GM23338 (cell line): Measurements from ENCODE around the gene GP5. TPM values are rescaled to one million over a fixed set of nuclear protein-coding genes. Genes with fewer than 3 reads are reported as not detected.

ENCODE experiments used
- ATAC-seq: fragments of 200-7000 bp; cut with Tn5 transposase; 3 replicates; pipeline ENCODE4 v1.9.1; 2020
- DNase-seq: peaks from one replicate; pipeline ENCODE4 v3.0.0-alpha.2; 2015; ENCODE audit warnings: low spot score
- H2AFZ ChIP-seq: fragments of 200-600 bp; sonication (generic); 2 replicates; pipeline ENCODE4 v1.8.0; 2016; ENCODE audit warnings: antibody characterized with exemption, mild to moderate bottlenecking, moderate library complexity
- H3F3A ChIP-seq: fragments of 200-600 bp; sonication (generic); replicated peaks from 2 replicates; pipeline ENCODE4 v1.8.0; 2017; ENCODE audit warnings: antibody characterized with exemption, mixed run types, low read depth
- H3K27ac ChIP-seq: fragments of 200-600 bp; sonication (generic); 2 replicates; pipeline ENCODE4 v1.6.1; 2016; ENCODE audit warnings: low read depth
- H3K27me3 ChIP-seq: fragments of 200-600 bp; sonication (generic); 2 replicates; pipeline ENCODE4 v1.8.0; 2016; ENCODE audit warnings: mild to moderate bottlenecking, mixed run types, moderate library complexity; ENCODE audit not compliant: insufficient read depth
- H3K36me3 ChIP-seq: fragments of 200-600 bp; sonication (generic); 2 replicates; pipeline ENCODE4 v1.8.0; 2016; ENCODE audit warnings: mild to moderate bottlenecking; ENCODE audit not compliant: insufficient read depth
- H3K4me1 ChIP-seq: fragments of 200-600 bp; sonication (generic); 2 replicates; pipeline ENCODE4 v1.8.0; 2016; ENCODE audit warnings: mild to moderate bottlenecking, moderate library complexity; ENCODE audit not compliant: insufficient read depth
- H3K4me2 ChIP-seq: fragments of 200-600 bp; sonication (generic); 2 replicates; pipeline ENCODE4 v1.7.1; 2017; ENCODE audit warnings: mixed run types
- H3K4me3 ChIP-seq: fragments of 200-600 bp; sonication (generic); 2 replicates; pipeline ENCODE4 v1.6.1; 2016; ENCODE audit warnings: mixed run types
- H3K79me2 ChIP-seq: fragments of 200-600 bp; sonication (generic); replicated peaks from 2 replicates; pipeline ENCODE4 v1.8.0; 2017; ENCODE audit warnings: mild to moderate bottlenecking; ENCODE audit not compliant: insufficient read depth
- H3K9me2 ChIP-seq: fragments of 200-600 bp; sonication (generic); 2 replicates; pipeline ENCODE4 v1.8.0; 2017; ENCODE audit not compliant: insufficient read depth
- H4K20me1 ChIP-seq: fragments of 200-600 bp; sonication (generic); replicated peaks from 2 replicates; pipeline ENCODE4 v1.8.0; 2017; ENCODE audit warnings: mild to moderate bottlenecking; ENCODE audit not compliant: insufficient read depth
- H3K27ac Mint-ChIP-seq: 2 replicates; pipeline ENCODE4 v1.8.0; 2020; ENCODE audit warnings: inconsistent platforms, mild to moderate bottlenecking, moderate library complexity, mixed read lengths
- H3K27me3 Mint-ChIP-seq: 3 replicates; pipeline ENCODE4 v1.8.0; 2022; ENCODE audit warnings: low read depth, mild to moderate bottlenecking, moderate library complexity, mixed read lengths, inconsistent platforms; ENCODE audit not compliant: insufficient read depth, poor library complexity
- H3K36me3 Mint-ChIP-seq: 3 replicates; pipeline ENCODE4 v1.8.0; 2021; ENCODE audit warnings: low read depth, mild to moderate bottlenecking, inconsistent platforms, moderate library complexity, mixed read lengths
- H3K4me1 Mint-ChIP-seq: 3 replicates; pipeline ENCODE4 v1.8.0; 2020; ENCODE audit warnings: mild to moderate bottlenecking, inconsistent platforms, mixed read lengths
- H3K4me3 Mint-ChIP-seq: 3 replicates; pipeline ENCODE4 v1.8.0; 2021; ENCODE audit warnings: moderate library complexity, mild to moderate bottlenecking, inconsistent platforms, mixed read lengths
- H3K9me3 Mint-ChIP-seq: 3 replicates; pipeline ENCODE4 v1.8.0; 2020; ENCODE audit warnings: moderate library complexity, mild to moderate bottlenecking, inconsistent platforms, mixed read lengths
- CREB1 ChIP-seq: fragments of 250-450 bp; sonication (Bioruptor Pico); IDR thresholded peaks from 2 replicates; pipeline ENCODE4 v1.5.0; 2020; ENCODE audit warnings: low read depth, mild to moderate bottlenecking, moderate library complexity
- EZH2phosphoT487 ChIP-seq: fragments of 200-600 bp; sonication (generic); IDR thresholded peaks from one replicate; pipeline ENCODE4 v1.8.1; 2018; ENCODE audit warnings: antibody characterized with exemption; ENCODE audit not compliant: unreplicated experiment
- polyA plus RNA-seq: library from polyadenylated mRNA; unstranded; fragments of >200 nt; fragmentation: Nextera tagmentation; extraction: Ambion mirVana; gene quantifications from 2 replicates; pipeline ENCODE4 v1.2.1, GENCODE V29; 2016
- total RNA-seq: library from RNA; depleted of rRNA; stranded (reverse); fragments of >200 nt; shearing (Covaris generic); gene quantifications from 2 replicates; pipeline ENCODE4 v1.2.3, GENCODE V29; 2014
- TF ChIP-seq, protein P1 (sequence below): fragments of 250-450 bp; sonication (Bioruptor Pico); IDR thresholded peaks from 2 replicates; pipeline ENCODE4 v1.5.0; 2020; ENCODE audit warnings: mild to moderate bottlenecking, moderate library complexity

The GP5 gene
- total and polyA plus RNA-seq, 2 experiments from 2014 or later = 0.07 to 0.15 TPM

DNA sequence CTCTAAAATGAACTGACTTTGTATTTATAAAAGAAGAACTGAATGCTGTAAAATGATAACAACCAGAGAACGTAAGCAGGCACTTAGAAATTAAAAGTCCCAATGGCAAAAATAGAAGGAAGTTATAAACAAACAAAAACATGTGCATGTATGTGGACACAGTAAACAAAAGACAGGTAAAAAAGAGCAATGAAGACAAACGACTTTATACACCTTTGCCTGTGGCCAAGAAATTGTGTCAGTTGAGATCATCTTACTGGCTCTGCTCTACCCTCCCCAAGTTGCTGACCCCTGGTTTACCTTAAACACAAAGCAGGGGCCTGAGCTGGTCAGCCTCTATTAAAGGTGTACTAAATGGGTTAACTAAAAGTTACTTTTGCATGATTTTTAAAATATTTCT is 41.7 kb upstream of the GP5 start:
- Histone ChIP-seq H4K20me1 (no peaks in the 10 kb centered on the region; the same call in none of the 2 replicates), H3K4me3 (no peak overlapping the region), H3K36me3 (peaks cover 42% of the 10 kb centered on the region), H3K27me3 (no peaks in the 10 kb centered on the region), H3F3A (no peaks in the 10 kb centered on the region), H3K79me2 (no peaks in the 10 kb centered on the region), H3K4me1 (no peaks in the 10 kb centered on the region), H2AFZ (no peak overlapping the region), H3K9me2 (no peaks in the 10 kb centered on the region), H3K4me2 (no peak overlapping the region), H3K27ac (no peak overlapping the region)
- no peak for DNase-seq
- no peak for ATAC-seq
- no peaks in the 10 kb centered on the region for H3K9me3 Mint-ChIP-seq
- H3K36me3 Mint-ChIP-seq = peaks cover 60% of the 10 kb centered on the region
- no peaks in the 10 kb centered on the region for H3K4me1 Mint-ChIP-seq
- TF ChIP-seq, protein P1, sequence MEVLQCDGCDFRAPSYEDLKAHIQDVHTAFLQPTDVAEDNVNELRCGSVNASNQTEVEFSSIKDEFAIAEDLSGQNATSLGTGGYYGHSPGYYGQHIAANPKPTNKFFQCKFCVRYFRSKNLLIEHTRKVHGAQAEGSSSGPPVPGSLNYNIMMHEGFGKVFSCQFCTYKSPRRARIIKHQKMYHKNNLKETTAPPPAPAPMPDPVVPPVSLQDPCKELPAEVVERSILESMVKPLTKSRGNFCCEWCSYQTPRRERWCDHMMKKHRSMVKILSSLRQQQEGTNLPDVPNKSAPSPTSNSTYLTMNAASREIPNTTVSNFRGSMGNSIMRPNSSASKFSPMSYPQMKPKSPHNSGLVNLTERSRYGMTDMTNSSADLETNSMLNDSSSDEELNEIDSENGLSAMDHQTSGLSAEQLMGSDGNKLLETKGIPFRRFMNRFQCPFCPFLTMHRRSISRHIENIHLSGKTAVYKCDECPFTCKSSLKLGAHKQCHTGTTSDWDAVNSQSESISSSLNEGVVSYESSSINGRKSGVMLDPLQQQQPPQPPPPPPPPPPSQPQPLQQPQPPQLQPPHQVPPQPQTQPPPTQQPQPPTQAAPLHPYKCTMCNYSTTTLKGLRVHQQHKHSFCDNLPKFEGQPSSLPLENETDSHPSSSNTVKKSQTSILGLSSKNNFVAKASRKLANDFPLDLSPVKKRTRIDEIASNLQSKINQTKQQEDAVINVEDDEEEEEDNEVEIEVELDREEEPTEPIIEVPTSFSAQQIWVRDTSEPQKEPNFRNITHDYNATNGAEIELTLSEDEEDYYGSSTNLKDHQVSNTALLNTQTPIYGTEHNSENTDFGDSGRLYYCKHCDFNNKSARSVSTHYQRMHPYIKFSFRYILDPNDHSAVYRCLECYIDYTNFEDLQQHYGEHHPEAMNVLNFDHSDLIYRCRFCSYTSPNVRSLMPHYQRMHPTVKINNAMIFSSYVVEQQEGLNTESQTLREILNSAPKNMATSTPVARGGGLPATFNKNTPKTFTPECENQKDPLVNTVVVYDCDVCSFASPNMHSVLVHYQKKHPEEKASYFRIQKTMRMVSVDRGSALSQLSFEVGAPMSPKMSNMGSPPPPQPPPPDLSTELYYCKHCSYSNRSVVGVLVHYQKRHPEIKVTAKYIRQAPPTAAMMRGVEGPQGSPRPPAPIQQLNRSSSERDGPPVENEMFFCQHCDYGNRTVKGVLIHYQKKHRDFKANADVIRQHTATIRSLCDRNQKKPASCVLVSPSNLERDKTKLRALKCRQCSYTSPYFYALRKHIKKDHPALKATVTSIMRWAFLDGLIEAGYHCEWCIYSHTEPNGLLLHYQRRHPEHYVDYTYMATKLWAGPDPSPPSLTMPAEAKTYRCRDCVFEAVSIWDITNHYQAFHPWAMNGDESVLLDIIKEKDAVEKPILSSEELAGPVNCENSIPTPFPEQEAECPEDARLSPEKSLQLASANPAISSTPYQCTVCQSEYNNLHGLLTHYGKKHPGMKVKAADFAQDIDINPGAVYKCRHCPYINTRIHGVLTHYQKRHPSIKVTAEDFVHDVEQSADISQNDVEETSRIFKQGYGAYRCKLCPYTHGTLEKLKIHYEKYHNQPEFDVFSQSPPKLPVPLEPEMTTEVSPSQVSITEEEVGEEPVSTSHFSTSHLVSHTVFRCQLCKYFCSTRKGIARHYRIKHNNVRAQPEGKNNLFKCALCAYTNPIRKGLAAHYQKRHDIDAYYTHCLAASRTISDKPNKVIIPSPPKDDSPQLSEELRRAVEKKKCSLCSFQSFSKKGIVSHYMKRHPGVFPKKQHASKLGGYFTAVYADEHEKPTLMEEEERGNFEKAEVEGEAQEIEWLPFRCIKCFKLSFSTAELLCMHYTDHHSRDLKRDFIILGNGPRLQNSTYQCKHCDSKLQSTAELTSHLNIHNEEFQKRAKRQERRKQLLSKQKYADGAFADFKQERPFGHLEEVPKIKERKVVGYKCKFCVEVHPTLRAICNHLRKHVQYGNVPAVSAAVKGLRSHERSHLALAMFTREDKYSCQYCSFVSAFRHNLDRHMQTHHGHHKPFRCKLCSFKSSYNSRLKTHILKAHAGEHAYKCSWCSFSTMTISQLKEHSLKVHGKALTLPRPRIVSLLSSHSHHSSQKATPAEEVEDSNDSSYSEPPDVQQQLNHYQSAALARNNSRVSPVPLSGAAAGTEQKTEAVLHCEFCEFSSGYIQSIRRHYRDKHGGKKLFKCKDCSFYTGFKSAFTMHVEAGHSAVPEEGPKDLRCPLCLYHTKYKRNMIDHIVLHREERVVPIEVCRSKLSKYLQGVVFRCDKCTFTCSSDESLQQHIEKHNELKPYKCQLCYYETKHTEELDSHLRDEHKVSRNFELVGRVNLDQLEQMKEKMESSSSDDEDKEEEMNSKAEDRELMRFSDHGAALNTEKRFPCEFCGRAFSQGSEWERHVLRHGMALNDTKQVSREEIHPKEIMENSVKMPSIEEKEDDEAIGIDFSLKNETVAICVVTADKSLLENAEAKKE = no peak
- no peak for TF ChIP-seq EZH2phosphoT487
- H3K4me3 Mint-ChIP-seq = no peak overlapping the region
- no peak overlapping the region for H3K27ac Mint-ChIP-seq
- H3K27me3 Mint-ChIP-seq = no peaks in the 10 kb centered on the region

DNA sequence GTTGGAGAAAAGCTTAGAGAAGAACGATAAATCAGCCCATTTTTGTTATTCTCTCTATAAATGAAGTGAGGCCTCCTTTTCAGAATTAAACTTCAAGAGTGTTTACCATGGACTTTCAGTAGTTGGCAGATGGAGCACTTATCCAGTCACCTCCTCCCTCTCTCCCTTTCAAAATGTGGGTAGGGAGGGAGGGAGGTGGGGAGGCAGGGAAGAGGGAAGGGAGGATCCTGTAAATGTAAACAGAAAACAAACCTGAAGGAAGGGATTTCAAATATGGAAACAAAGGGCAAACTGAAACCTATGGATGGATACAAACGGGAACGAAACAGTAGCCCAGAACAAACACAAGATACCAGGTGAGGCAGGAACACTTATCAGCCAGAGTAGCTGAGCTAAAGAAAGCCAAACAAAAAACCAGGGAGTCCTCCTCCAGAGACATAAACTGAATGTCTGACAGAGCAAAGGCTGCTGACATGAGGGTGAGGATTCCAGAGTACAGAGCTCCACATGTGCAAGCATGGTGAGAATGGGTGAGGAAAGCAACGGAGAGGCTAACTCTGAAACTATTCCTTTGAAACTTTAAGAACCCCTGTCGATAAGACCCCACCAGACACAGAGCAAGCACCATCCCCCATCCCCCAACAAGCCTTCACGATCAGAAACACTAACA is 41.0 kb upstream of the GP5 start:
- DNase-seq (no peak), ATAC-seq (no peak)
- Histone ChIP-seq H3K4me3 (no peak overlapping the region), H4K20me1 (no peaks in the 10 kb centered on the region; the same call in none of the 2 replicates), H3K36me3 (peaks cover 41% of the 10 kb centered on the region), H3K9me2 (no peaks in the 10 kb centered on the region), H3K4me2 (no peak overlapping the region), H2AFZ (no peak overlapping the region), H3K4me1 (no peaks in the 10 kb centered on the region), H3K79me2 (no peaks in the 10 kb centered on the region), H3K27me3 (no peaks in the 10 kb centered on the region), H3K27ac (no peak overlapping the region), H3F3A (no peaks in the 10 kb centered on the region)
- Mint-ChIP-seq H3K27me3 (no peaks in the 10 kb centered on the region), H3K4me3 (no peak overlapping the region), H3K9me3 (no peaks in the 10 kb centered on the region), H3K4me1 (no peaks in the 10 kb centered on the region), H3K36me3 (peaks cover 64% of the 10 kb centered on the region), H3K27ac (no peak overlapping the region)
- no peak for TF ChIP-seq CREB1 (CRISPR knock-in tag)
- TF ChIP-seq, protein P1 = no peak
